ENCODE measurements around the gene WBP2.
"Not testable (repeated sequence)": the region's sequence is repeated elsewhere in the genome, so short reads cannot be mapped to it uniquely, and the experiment has no call there.

Gene WBP2

GRCh38 chr17:75877752-75878173 lies 22.6 kb upstream of the WBP2 start:
- FAIRE-seq, result no peak
- peak; percentile 44; the same call in 1 of the 2 replicates for TF ChIP-seq POLR2A (IDR thresholded peaks at IDR 0.05; ENCODE audit: low read depth, low read length)

GRCh38 chr17:75876938-75877751 lies 22.0 kb upstream of the WBP2 start:
- DNase-seq (ENCODE audit: insufficient read length, low spot score), result peak; percentile 91
- peak; percentile 48 for FAIRE-seq

More at GRCh38 chr17:75877752-75878173, 22.6 kb upstream of the WBP2 start:
- no peak for DNase-seq (ENCODE audit: insufficient read length, low spot score)

GRCh38 chr17:75876190-75876937 lies 21.2 kb upstream of the WBP2 start:
- no peak; the same call in 1 of the 2 replicates for TF ChIP-seq POLR2A (IDR thresholded peaks at IDR 0.05; ENCODE audit: low read depth, low read length)
- FAIRE-seq (no peak), DNase-seq (ENCODE audit: insufficient read length, low spot score) (no peak)

More at GRCh38 chr17:75876938-75877751, 22.0 kb upstream of the WBP2 start:
- TF ChIP-seq POLR2A (IDR thresholded peaks at IDR 0.05; ENCODE audit: low read depth, low read length), result peak; percentile 41; the same call in 1 of the 2 replicates

GRCh38 chr17:75875940-75876189 lies 20.7 kb upstream of the WBP2 start:
- no peak for FAIRE-seq
- DNase-seq (ENCODE audit: insufficient read length, low spot score), result peak; percentile 84
- no peak for TF ChIP-seq POLR2A (IDR thresholded peaks at IDR 0.05; ENCODE audit: low read depth, low read length)

GRCh38 chr17:75875182-75875939 lies 20.2 kb upstream of the WBP2 start:
- FAIRE-seq, result no peak
- DNase-seq (ENCODE audit: insufficient read length, low spot score), result no peak
- no peak for TF ChIP-seq POLR2A (IDR thresholded peaks at IDR 0.05; ENCODE audit: low read depth, low read length)

- no peak for FAIRE-seq
- DNase-seq (ENCODE audit: insufficient read length, low spot score), result no peak
- no peak for TF ChIP-seq POLR2A (IDR thresholded peaks at IDR 0.05; ENCODE audit: low read depth, low read length)
Measured at GRCh38 chr17:75874323-75875181, 19.4 kb upstream of the WBP2 start.

GRCh38 chr17:75873587-75874322 lies 18.6 kb upstream of the WBP2 start:
- DNase-seq (ENCODE audit: insufficient read length, low spot score) (no peak), FAIRE-seq (no peak)

GRCh38 chr17:75872434-75873351 lies 17.6 kb upstream of the WBP2 start:
- FAIRE-seq (no peak), DNase-seq (ENCODE audit: insufficient read length, low spot score) (peak; percentile 95)
- TF ChIP-seq POLR2A (IDR thresholded peaks at IDR 0.05; ENCODE audit: low read depth, low read length), result peak; percentile 38

More at GRCh38 chr17:75873587-75874322, 18.6 kb upstream of the WBP2 start:
- no peak for TF ChIP-seq POLR2A (IDR thresholded peaks at IDR 0.05; ENCODE audit: low read depth, low read length)

GRCh38 chr17:75870228-75870627 lies 15.1 kb upstream of the WBP2 start:
- FAIRE-seq; DNase-seq (ENCODE audit: insufficient read length, low spot score): not testable (repeated sequence)

GRCh38 chr17:75869282-75870141 lies 14.4 kb upstream of the WBP2 start:
- DNase-seq (ENCODE audit: insufficient read length, low spot score) (peak; percentile 63), FAIRE-seq (no peak)
- peak; percentile 40; the same call in 1 of the 2 replicates for TF ChIP-seq POLR2A (IDR thresholded peaks at IDR 0.05; ENCODE audit: low read depth, low read length)

GRCh38 chr17:75868730-75869281 lies 13.7 kb upstream of the WBP2 start:
- not testable (repeated sequence) for FAIRE-seq; DNase-seq (ENCODE audit: insufficient read length, low spot score)

- FAIRE-seq, result not testable (repeated sequence)
Measured at GRCh38 chr17:75865404-75866188, 10.5 kb upstream of the WBP2 start.

GRCh38 chr17:75864887-75865286 lies 9.8 kb upstream of the WBP2 start:
- not testable (repeated sequence) for FAIRE-seq; DNase-seq (ENCODE audit: insufficient read length, low spot score)

More at GRCh38 chr17:75865404-75866188, 10.5 kb upstream of the WBP2 start:
- DNase-seq (ENCODE audit: insufficient read length, low spot score), result not testable (repeated sequence)
